Left ventricle myocardium superior (tissue), 1 donor: ENCODE measurements around the gene TYROBP. TPM values are rescaled to one million over a fixed set of nuclear protein-coding genes. Genes with fewer than 3 reads are reported as not detected.
"Not testable (repeated sequence)": the region's sequence is repeated elsewhere in the genome, so short reads cannot be mapped to it uniquely, and the experiment has no call there.

Experiments used
- ATAC-seq: fragments of 200-7000 bp; cut with Tn5 transposase; one replicate; pipeline ENCODE4 v1.9.1; 2020; ENCODE audit warnings: mild to moderate bottlenecking, moderate library complexity
- DNase-seq: peaks from one replicate; pipeline ENCODE4 v3.0.0-alpha.2; 2020
- intact Hi-C: fragments of 100-400 bp; cut with micrococcal nuclease; formaldehyde crosslinking; loops from one replicate; pipeline ENCODE4 v1.11.0; 2022
- long read RNA-seq: library from polyadenylated mRNA; unstranded; transcript quantifications from one replicate; pipeline ENCODE4 v2.0.0, GENCODE V29; 2021
- total RNA-seq: library from RNA; stranded (reverse); fragmentation: NEBNext Ultra II Directional; extraction: Animal tissue kit (Norgen Biotek cat#: 25700); gene quantifications from one replicate; pipeline ENCODE4 v1.2.1, GENCODE V29; 2021
- donor health status: DM: no; HTN: yes; CAD: no; lungs with severe emphysema.

Gene TYROBP
- total RNA-seq = 28.5 TPM
- long read RNA-seq, transcript TYROBP-201 (5 exons, 568 nt) = major isoform, 6 of 18 reads
- long read RNA-seq, partial matches to known transcripts = 7 of 18 reads
- long read RNA-seq, other reads (novel, unspliced or antisense) = 0 of 18 reads

- ATAC-seq = peak; percentile 59
- DNase-seq = peak; percentile 54
- intact Hi-C loops = no loop called here
Measured at GRCh38 chr19:35908010-35908441, at the start of gene TYROBP. Gene TYROBP, minus strand, starts transcription at chr19:35908295. Its CDS starts 67 bp downstream, at chr19:35908228.

GRCh38 chr19:35957411-35957810 lies 49.3 kb upstream of the TYROBP start:
- DNase-seq, ATAC-seq, intact Hi-C loops: not testable (repeated sequence)

GRCh38 chr19:35955881-35956634 lies 48.0 kb upstream of the TYROBP start:
- DNase-seq = no peak
- intact Hi-C loops = no loop called here

GRCh38 chr19:35949131-35949530 lies 41.0 kb upstream of the TYROBP start:
- intact Hi-C loops = no loop called here
- ATAC-seq = no peak
- DNase-seq = no peak

More at GRCh38 chr19:35955881-35956634, 48.0 kb upstream of the TYROBP start:
- no peak for ATAC-seq

GRCh38 chr19:35946203-35946602 lies 38.1 kb upstream of the TYROBP start:
- intact Hi-C loops = no loop called here
- no peak for ATAC-seq
- DNase-seq = no peak

- DNase-seq (no peak), ATAC-seq (no peak)
- intact Hi-C loops = no loop called here
Measured at GRCh38 chr19:35945121-35945790, 37.2 kb upstream of the TYROBP start.

GRCh38 chr19:35944556-35944955 lies 36.5 kb upstream of the TYROBP start:
- DNase-seq (no peak), ATAC-seq (no peak)
- intact Hi-C loops = no loop called here

GRCh38 chr19:35943321-35944301 lies 35.5 kb upstream of the TYROBP start:
- ATAC-seq = no peak
- no peak for DNase-seq
- intact Hi-C loops = no loop called here

- ATAC-seq (no peak), DNase-seq (no peak)
- intact Hi-C loops = no loop called here
Measured at GRCh38 chr19:35942235-35942634, 34.1 kb upstream of the TYROBP start.

GRCh38 chr19:35940839-35941238 lies 32.7 kb upstream of the TYROBP start:
- intact Hi-C loops = no loop called here
- ATAC-seq (no peak), DNase-seq (no peak)

GRCh38 chr19:35940078-35940775 lies 32.1 kb upstream of the TYROBP start:
- intact Hi-C loops = no loop called here
- DNase-seq (no peak), ATAC-seq (no peak)

- intact Hi-C loops = no loop called here
- DNase-seq (no peak), ATAC-seq (no peak)
Measured at GRCh38 chr19:35939307-35940077, 31.4 kb upstream of the TYROBP start.

- DNase-seq (no peak), ATAC-seq (no peak)
- intact Hi-C loops = no loop called here
Measured at GRCh38 chr19:35938282-35939224, 30.5 kb upstream of the TYROBP start.

GRCh38 chr19:35937345-35938281 lies 29.5 kb upstream of the TYROBP start:
- intact Hi-C loops = no loop called here
- no peak for DNase-seq
- no peak for ATAC-seq

- intact Hi-C loops = no loop called here
- DNase-seq (no peak), ATAC-seq (no peak)
Measured at GRCh38 chr19:35936738-35937268, 28.7 kb upstream of the TYROBP start.
